Measurements from ENCODE around the gene PPIC. TPM values are rescaled to one million over a fixed set of nuclear protein-coding genes. Genes with fewer than 3 reads are reported as not detected.

Gene PPIC
- total RNA-seq, 4 donors from 2014 or later: 11.3 to 17.5 (median 15.8) TPM

- DNase-seq (ENCODE audit: low spot score in 2 of 2): peak in 1 of 2 donors; percentile 20
- peak overlapping the region; percentile 79 for H3K4me3 ChIP-seq (ENCODE audit: low read depth, poor library complexity, severe bottlenecking)
- intact Hi-C loops (cut with DNase I; ENCODE audit: low total_unique reads): no loop called here
- TF ChIP-seq POLR2A (IDR thresholded peaks at IDR 0.05) (no peak), CTCF (IDR thresholded peaks at IDR 0.05) (no peak)
- WGBS, 2 donors: 2% methylated on average over 25 to 27 of the region's 27 CpGs
Observed at GRCh38 chr5:123035360-123035917, 1.1 kb downstream of the PPIC start.

- TF ChIP-seq CTCF (IDR thresholded peaks at IDR 0.05) (no peak), POLR2A (IDR thresholded peaks at IDR 0.05) (no peak)
- intact Hi-C loops (cut with DNase I; ENCODE audit: low total_unique reads): no loop called here
- no peak overlapping the region for H3K4me3 ChIP-seq (ENCODE audit: low read depth, poor library complexity, severe bottlenecking)
- no peak for DNase-seq (ENCODE audit: low spot score in 2 of 2)
- WGBS, 2 donors: 60 to 73% methylated on average over 6 of the region's 6 CpGs
Observed at GRCh38 chr5:123033157-123033671, 3.3 kb downstream of the PPIC start.

- TF ChIP-seq CTCF (IDR thresholded peaks at IDR 0.05): no peak
- TF ChIP-seq POLR2A (IDR thresholded peaks at IDR 0.05): no peak
- no peak overlapping the region for H3K4me3 ChIP-seq (ENCODE audit: low read depth, poor library complexity, severe bottlenecking)
- intact Hi-C loops (cut with DNase I; ENCODE audit: low total_unique reads): no loop called here
- DNase-seq (ENCODE audit: low spot score in 2 of 2): no peak
- WGBS, 2 donors: 81 to 82% methylated on average over 9 of the region's 9 CpGs
Observed at GRCh38 chr5:123028222-123028621, 8.3 kb downstream of the PPIC start.

- intact Hi-C loops (cut with DNase I; ENCODE audit: low total_unique reads): no loop called here
Observed at GRCh38 chr5:123014689-123015088, 21.8 kb downstream of the PPIC start.

GRCh38 chr5:123012321-123012720 lies 24.2 kb downstream of the PPIC start:
- intact Hi-C loops (cut with DNase I; ENCODE audit: low total_unique reads): no loop called here
- WGBS, 2 donors: 65 to 71% methylated on average over 1 of the region's 1 CpG

More at GRCh38 chr5:123014689-123015088, 21.8 kb downstream of the PPIC start:
- TF ChIP-seq POLR2A (IDR thresholded peaks at IDR 0.05): no peak
- TF ChIP-seq CTCF (IDR thresholded peaks at IDR 0.05): no peak
- H3K4me3 ChIP-seq (ENCODE audit: low read depth, poor library complexity, severe bottlenecking): no peak overlapping the region
- 100% methylated on average over 1 of the region's 1 CpG for WGBS, 2 donors
- no peak for DNase-seq (ENCODE audit: low spot score in 2 of 2)

More at GRCh38 chr5:123012321-123012720, 24.2 kb downstream of the PPIC start:
- DNase-seq (ENCODE audit: low spot score in 2 of 2): no peak
- TF ChIP-seq CTCF (IDR thresholded peaks at IDR 0.05): no peak
- no peak for TF ChIP-seq POLR2A (IDR thresholded peaks at IDR 0.05)
- H3K4me3 ChIP-seq (ENCODE audit: low read depth, poor library complexity, severe bottlenecking): no peak overlapping the region
